ENCODE data around the gene HHIPL1.

DNA sequence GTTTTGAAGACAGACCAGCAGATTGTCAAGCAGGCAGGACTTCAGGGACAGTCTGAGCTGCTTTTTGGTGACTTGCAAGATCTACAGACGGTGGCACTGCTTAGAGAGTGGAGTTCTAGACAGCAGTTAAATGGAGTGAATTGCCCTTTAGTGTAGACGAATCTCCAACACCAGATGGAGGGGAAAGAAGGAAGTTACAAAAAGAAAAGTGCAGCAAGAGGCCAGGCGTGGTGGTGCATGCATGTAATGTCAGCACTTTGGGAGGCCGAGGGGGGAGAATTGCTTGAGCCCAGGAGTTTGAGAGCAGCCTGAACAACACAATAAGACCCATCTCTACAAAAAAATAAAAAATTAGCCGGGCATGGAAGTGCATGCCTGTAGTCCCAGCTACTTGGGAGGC is 8.4 kb upstream of the HHIPL1 start:
- no peak for TF ChIP-seq GATA2 (IDR thresholded peaks at IDR 0.05; ENCODE audit: low read depth, low read length)
- no peak for TF ChIP-seq GATA3 (IDR thresholded peaks at IDR 0.05; ENCODE audit: low read depth, low read length)
